Amniotic stem cell (primary cell): ENCODE results near the gene UNC5CL.
"Not testable (repeated sequence)": the region's sequence is repeated elsewhere in the genome, so short reads cannot be mapped to it uniquely, and the experiment has no call there.

ENCODE experiments used
- DNase-seq: peaks from one replicate; lab custom pipeline; 2025; lab: John Stamatoyannopoulos, UW

The UNC5CL gene

GRCh38 chr6:41040101-41040939 is 1.3 kb upstream of the UNC5CL start:
- no peak for DNase-seq

DNA sequence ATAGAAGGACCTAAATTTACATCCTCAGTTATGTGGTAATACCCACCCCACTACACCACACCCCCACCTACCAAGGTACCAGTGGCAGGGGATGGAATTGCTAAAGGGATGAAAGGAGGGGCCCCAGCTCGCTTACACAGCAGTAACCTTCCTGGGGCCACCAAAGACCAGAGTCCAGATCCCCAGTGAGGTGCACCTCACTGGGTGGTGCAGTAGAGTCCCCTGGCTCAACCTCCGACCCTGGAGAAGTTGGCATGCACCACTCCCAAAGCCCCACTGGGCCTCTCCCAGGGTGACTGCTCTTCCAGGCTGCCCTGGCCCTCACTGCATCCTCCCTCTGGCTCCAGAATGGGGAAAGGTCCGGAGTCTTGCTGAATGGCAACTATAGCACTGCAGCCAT is 816 bp downstream of the UNC5CL start:
- no peak for DNase-seq

- no peak for DNase-seq
Observed at GRCh38 chr6:41037107-41037900, 1.7 kb downstream of the UNC5CL start.

GRCh38 chr6:41036601-41037000 is 2.4 kb downstream of the UNC5CL start:
- DNase-seq: no peak

DNA sequence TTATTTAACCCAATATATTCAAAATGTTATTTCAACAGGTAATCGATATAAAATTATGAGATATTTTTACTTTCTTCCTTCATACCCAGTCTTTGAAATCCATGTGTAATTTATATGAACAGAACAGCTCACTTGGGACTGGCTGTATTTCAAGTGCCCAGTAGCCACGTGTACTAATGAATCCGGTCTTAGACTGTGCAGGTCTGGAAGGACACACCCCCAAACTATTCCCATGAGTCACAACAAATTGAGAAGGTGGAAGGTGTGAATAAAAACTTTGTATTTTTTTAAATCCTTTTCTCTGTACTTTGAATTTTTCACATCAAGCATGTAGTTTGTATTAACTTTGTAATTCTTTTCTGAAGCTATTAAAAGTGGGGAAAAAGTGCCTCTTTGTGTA is 2.8 kb downstream of the UNC5CL start:
- no peak for DNase-seq

- DNase-seq: no peak
Observed at GRCh38 chr6:41033776-41034175, 5.2 kb downstream of the UNC5CL start.

- DNase-seq: no peak
Observed at GRCh38 chr6:41032830-41033229, 6.2 kb downstream of the UNC5CL start.

GRCh38 chr6:41028561-41029412 is 10.2 kb downstream of the UNC5CL start:
- DNase-seq: no peak

DNA sequence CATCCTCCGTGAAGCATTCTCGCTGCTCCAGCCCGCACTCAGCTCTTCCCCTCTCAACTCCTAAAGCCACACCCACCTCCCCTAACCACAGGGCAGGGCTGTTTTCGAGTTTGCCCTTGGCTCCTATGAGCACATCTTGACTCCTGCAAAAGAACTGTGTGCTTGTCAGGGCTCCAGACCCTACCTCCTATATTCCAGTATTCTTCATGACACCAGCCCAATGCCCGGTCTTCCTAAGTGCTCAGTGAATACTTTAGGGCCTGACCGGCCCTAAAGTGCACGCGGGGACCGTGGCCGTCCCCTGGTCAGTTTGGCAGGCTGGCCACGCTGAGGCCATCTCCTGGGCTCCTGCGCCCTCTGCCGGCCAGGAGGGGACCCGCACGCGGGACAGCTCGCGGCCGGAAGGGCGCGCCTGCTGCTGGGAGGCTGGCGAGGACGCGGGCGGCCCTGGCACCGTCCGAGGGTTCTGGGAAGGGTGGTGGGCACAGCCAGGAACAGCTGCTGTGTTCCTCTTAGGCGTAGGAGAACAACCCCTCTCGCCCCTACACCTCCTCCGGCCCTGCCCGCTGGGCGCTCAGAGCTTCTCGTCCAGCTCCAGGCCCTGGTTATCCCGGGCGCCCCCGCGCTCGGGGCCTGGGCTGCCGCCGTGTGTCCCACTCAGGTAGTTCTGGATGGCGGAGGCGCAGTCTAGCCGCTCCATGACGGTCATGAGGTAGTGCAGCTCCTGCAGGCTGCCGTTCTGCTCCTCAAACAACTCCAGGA is 11.0 kb downstream of the UNC5CL start:
- peak; percentile 1 for DNase-seq

DNA sequence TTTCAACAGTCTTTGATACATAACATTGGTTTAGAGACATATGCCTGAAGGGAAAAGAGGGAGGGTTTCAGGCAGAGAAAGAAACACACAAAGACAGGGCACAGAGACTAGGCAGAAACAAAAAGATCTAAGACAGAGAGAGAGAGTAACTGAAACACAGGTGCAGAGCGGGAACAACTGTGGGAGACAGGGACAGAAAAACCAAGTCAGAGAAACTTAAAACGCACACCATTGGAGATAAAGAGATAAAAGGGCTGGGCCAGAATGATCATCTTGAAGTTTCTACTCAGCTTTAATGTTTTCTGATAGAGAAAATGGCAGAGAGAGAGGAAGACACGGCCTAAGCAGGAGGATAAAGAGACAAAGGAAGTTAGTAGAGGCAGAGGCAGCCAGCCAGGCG is 11.8 kb downstream of the UNC5CL start:
- DNase-seq: no peak

DNA sequence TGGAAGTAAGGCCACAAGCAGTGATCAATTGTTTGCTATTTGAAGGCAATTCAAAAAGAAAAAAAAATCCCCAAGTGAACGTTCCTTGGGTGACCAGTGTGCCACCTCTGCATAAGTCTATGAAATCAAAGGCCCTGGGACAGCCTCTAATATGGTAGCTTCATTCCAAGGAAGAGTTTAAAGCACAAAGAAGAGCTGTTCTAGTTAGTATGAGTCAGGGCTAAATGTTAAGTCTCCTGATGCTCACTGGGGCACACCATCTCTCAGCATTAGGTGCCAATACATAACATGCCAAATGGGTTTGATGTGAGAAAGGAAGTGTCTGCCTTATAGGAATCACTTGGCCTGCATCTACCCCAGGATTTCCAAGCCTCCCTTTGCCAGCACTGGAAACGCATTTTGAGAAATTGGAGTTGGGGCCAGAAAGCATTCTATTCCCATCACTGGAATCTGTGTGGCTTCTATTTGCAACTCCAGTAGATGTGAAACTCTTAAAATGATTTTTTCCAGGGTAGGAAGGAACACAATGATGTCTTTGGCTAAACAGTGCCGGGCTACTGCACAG is 13.0 kb downstream of the UNC5CL start:
- no peak for DNase-seq

- DNase-seq: no peak
Observed at GRCh38 chr6:41023114-41023513, 15.9 kb downstream of the UNC5CL start.

DNA sequence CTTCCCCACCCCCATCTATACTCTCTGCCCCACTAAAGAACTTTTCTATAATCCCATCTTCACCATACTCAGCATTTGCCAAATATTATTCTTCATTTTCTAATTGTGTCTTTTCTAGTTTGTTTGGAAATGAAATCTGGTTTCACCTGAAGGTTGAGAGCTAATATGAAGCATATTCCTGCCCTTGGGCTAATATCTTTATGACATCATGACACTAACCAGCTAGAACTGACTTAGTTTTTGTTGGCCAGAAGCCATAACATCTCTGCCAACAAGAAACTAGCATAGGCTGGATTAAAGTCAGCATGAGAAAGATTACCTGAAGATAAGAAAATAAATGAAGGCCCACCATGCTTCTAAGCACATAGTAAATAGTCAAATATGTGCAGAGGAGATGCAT is 16.7 kb downstream of the UNC5CL start:
- no peak for DNase-seq

DNA sequence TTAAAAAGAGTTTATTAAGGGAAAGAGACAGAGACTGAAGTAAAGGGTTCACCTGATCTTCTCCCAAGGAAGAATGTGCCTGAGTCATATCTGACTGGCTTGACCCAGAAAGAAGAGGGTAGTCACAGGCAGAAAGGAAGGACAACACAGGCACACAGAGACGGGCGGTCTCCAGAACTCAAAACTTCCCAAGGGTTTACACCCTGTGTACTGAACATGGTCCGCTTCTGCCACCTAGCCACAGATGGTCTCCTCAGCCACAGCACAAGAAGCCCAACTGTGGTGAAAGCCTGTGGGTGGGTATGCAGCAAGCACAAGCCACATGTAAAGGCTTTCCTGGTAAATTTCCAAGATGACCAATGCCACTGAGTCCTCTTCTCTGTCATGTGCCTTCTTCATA is 17.2 kb downstream of the UNC5CL start:
- peak; percentile 13 for DNase-seq

DNA sequence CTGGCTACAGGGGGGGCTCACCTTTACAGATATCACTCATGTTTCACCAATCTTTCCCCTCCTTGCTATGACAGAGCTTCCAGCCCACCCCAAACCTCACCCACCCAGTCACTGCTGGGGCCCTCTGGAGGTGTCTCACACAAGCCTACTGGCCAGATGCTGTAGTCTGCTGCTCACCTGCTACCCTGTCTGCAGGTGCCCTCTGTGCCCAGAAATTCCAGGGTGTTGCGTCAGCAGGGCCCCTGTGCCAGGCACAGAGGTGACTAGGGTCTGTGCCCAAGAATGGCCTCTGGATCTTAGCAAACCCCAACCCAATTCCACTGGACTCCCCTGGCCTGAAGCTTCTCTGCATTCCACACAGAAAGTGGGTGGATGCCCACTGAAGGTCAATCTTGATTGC is 21.4 kb downstream of the UNC5CL start:
- no peak for DNase-seq

DNA sequence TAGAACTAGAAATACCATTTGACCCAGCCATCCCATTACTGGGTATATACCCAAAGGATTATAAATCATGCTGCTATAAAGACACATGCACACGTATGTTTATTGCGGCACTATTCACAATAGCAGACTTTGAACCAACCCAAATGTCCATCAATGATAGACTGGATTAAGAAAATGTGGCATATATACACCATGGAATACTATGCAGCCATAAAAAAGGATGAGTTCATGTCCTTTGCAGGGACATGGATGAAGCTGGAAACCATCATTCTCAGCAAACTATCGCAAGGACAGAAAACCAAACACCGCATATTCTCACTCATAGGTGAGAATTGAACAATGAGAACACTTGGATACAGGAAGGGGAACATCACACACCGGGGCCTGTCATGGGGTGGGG is 23.2 kb downstream of the UNC5CL start:
- not testable (repeated sequence) for DNase-seq

DNA sequence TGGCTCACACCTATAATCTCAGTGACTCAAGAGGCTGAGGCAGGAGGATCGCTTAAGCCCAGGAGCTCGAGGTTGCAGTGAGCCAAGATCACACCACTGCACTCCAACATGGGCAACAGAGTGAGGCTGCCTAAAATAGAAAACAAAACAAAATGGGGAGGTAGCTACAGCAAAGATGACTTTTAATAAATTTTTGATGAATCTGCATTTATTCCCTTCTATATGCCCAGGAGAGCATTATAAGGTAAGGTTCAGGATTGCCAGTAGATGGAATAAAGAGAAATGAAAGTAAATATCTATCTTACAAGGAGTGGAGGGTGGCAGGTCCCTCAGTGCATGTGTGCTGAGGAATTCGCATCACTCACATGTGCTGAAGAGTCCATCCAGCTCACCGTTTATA is 24.2 kb downstream of the UNC5CL start:
- no peak for DNase-seq

DNA sequence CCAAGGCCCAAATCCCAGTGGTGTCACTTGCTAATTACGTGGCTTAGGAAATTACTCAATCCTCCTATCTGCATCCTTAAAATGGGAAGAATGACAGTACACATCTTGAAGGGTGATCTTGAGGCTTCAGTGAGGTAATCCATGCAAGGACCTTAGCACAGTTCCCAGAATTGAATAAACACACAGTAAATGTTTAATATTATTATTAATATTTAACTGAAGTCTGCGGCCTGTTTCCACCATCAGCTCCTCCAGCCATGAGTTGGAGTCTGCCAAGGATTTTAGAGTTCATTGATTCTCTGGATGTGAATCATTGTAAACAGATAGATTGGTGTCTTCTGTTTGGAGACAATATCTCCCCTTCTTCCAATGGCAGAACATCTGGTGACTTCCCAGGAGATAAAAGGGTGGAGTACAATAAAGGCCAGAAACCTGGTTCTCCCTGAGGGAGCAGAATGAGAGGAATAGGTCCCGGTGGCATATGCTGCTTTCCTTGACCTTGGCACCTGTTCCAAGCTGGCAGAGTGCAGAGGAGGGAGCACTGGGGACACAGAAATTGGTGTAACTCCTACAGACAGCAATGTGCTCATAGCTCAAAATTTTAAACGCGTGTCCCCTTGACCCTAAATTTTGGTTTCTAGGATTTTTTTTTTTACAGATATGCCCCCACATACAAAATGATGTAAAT is 25.4 kb downstream of the UNC5CL start:
- no peak for DNase-seq

DNA sequence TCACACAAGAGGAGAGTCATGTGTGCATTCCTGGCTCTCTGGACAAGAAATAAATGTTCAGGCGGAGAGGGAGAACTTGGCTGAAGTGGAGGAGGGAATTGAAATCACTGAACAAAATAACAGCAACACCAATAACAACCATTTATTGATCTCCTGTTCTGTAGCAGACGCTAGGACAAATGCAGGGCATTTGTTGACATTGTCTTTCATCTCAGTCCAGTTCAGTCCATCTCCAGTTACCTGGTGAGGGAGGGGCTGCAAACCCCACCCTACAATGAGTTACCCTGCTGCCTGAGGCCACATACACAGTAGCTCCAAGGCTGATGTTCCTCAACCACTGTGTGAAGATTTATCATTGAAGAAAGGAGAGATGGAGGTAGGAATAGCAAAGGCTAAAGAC is 27.3 kb downstream of the UNC5CL start:
- DNase-seq: no peak

DNA sequence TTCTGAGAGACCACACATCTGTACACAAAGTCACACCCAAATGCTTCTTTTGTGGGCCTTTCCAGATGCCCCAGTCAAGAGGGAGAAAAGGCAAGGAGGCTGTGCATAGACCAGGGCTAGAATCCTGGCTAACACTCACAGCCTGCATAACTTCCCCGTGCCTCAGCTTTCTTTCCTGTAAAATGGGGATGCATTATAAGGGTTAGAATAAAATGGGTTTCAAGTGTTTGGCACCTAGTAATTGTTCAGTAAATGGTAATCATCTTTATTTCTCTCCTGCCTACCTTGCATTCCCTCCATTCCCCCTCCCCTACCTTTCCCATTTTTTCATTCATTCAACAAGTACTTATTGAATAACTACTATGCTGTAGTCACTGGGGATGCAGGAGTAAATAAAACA is 29.4 kb downstream of the UNC5CL start:
- DNase-seq: no peak

DNA sequence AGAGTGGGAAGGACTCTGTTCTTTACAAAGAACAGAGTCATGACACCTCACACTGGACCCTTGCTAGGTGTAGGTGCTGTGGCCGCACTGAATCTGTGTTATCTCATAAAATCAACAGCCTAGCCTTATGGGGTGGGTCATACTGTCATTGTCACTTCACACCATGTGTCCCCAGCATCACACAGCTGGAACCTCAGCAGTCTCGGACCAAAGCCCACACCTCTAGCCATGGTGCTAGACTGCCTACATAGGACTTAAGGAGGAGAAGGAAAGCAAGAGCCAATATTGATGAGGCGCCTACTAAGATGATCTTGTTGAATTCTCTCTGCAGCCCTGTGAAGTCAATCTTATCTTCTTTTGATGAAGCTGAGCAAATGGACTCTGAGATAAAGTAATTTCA is 31.0 kb downstream of the UNC5CL start:
- no peak for DNase-seq
